Adrenal gland (tissue), 12 donors: ENCODE measurements around the gene NUSAP1. TPM values are rescaled to one million over a fixed set of nuclear protein-coding genes. Genes with fewer than 3 reads are reported as not detected.

ENCODE experiments used
- DNase-seq, 7 donors: peaks; one replicate each; pipeline ENCODE4 v3.0.0-alpha.2; 2019 to 2020
- H3K27ac ChIP-seq, 5 donors: fragments of 200-600 bp; sonication (generic) in 4 of 5; 1 replicate in 3 of 5; 2 replicates in 2 of 5; pipeline versions ENCODE4 v1.5.1 to v1.8.0; 2016 to 2020; ENCODE audit warnings: mild to moderate bottlenecking in 1 of 5
- H3K27me3 ChIP-seq: fragments of 200-600 bp; 2 replicates; pipeline ENCODE4 v1.8.0; 2021
- H3K36me3 ChIP-seq, 2 donors: fragments of 200-600 bp; replicated peaks in 1 of 2; 1 replicate in 1 of 2; 2 replicates in 1 of 2; pipeline versions ENCODE4 v1.5.1 to v1.8.0; 2018 to 2022
- H3K4me1 ChIP-seq, 2 donors: fragments of 200-600 bp; replicated peaks in 1 of 2; 1 replicate in 1 of 2; 2 replicates in 1 of 2; pipeline versions ENCODE4 v1.5.1 to v1.8.0; 2018 to 2021
- H3K4me3 ChIP-seq, 4 donors: fragments of 200-600 bp; sonication (generic) in 3 of 4; one replicate each; pipeline ENCODE4 v1.5.1; 2016 to 2018
- H3K9me3 ChIP-seq, 3 donors: fragments of 200-600 bp; sonication (generic) in 1 of 3; replicated peaks in 1 of 3; 1 replicate in 2 of 3; 2 replicates in 1 of 3; pipeline versions ENCODE4 v1.5.1 to v1.8.0; 2016 to 2021
- POLR2A ChIP-seq, 2 donors: fragments of 450-650 bp; IDR thresholded peaks; one replicate each; pipeline ENCODE4 v1.6.1; 2017; ENCODE audit warnings: antibody characterized with exemption in 2 of 2, mild to moderate bottlenecking in 2 of 2, moderate library complexity in 1 of 2
- WGBS, 4 donors: extraction: QIAGEN DNeasy Blood & Tissue Kit in 2 of 4; methylation state at CpG; one replicate each; pipeline versions ENCODE4 v1.1.5 to v1.1.7; 2013 to 2017; 5-methylcytosine and 5-hydroxymethylcytosine counted together
- intact Hi-C, 2 donors: fragments of 100-400 bp; cut with DNase I; formaldehyde crosslinking; loops; one replicate each; pipeline versions ENCODE4 v1.14.1 to v1.15.0; 2022 to 2023
- polyA plus RNA-seq, 3 donors: library from polyadenylated mRNA; stranded (reverse); fragments of 200-250 nt in 2 of 3; fragments of 350-450 nt in 1 of 3; fragmentation: Illumina TruSeq in 1 of 3; extraction: RNeasy Lipid Tissue Mini Kit (QIAGEN cat#74804) in 1 of 3; gene quantifications; one replicate each; pipeline ENCODE4 v1.2.3, GENCODE V29; 2013 to 2014
- total RNA-seq, 9 donors: library from RNA; depleted of rRNA in 4 of 9; stranded (reverse); fragments of >200 nt in 4 of 9; fragments of 120-200 nt in 1 of 9; fragmentation: NEBNext Ultra II Directional in 1 of 9; extraction: Animal tissue kit (Norgen Biotek cat#: 25700) in 1 of 9; gene quantifications; one replicate each; pipeline versions ENCODE4 v1.1.0 to v1.2.4, GENCODE V29; 2013 to 2023
- TF ChIP-seq, protein P1 (sequence below), 6 experiments: fragments of 450-650 bp in 4 of 6; fragments of 200-600 bp in 2 of 6; sonication (generic) in 1 of 6; IDR thresholded peaks; 1 replicate in 5 of 6; 2 replicates in 1 of 6; pipeline versions ENCODE4 v1.5.1 to v1.8.0; 2016 to 2021; ENCODE audit warnings: antibody characterized with exemption in 6 of 6, mild to moderate bottlenecking in 2 of 6, moderate library complexity in 1 of 6
- donor health status: healthy with polysubstance abuse.
- donor health status: Bipolar disorder and iron deficiency.
- donor health status: DM: yes; HTN: yes; CAD: no.
- donor health status: DM: no; HTN: no; CAD: no.
- donor health status: DM: no; HTN: no; CAD: no.
- donor health status: DM: yes; HTN: yes; CAD: no.

NUSAP1 gene
- total and polyA plus RNA-seq, 12 donors = 6.5 to 74.3 (median 22.4) TPM

DNA sequence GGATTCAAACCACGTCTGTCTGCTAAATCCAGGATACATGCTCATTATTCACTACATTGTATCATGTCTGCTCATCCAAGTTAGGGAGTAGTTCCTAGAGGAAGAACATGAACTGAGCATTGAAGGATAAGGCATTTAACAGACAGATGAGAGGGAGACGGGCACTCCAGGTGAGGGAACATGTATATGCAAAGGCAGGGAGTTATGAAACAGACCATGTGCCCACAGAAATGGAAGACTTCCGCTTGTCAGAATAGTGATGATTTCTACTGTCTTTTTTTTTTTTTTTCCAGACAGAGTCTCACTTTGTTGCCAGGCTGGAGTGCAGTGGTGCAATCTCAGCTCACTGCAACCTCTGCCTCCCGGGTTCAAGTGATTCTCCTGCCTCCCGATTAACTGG is 74.7 kb downstream of the NUSAP1 start:
- intact Hi-C loops = no loop called here
- Histone ChIP-seq H3K27ac (no peak overlapping the region), H3K27me3 (no peaks in the 10 kb centered on the region), H3K4me1 (no peaks in the 10 kb centered on the region), H3K9me3 (no peaks in the 10 kb centered on the region), H3K4me3 (no peak overlapping the region), H3K36me3 (no peaks in the 10 kb centered on the region)
- DNase-seq = no peak
- 79 to 90% (median 89%) methylated on average over 5 of the region's 5 CpGs for WGBS, 4 donors
- TF ChIP-seq POLR2A (IDR thresholded peaks at IDR 0.05) = no peak
- TF ChIP-seq, protein P1, sequence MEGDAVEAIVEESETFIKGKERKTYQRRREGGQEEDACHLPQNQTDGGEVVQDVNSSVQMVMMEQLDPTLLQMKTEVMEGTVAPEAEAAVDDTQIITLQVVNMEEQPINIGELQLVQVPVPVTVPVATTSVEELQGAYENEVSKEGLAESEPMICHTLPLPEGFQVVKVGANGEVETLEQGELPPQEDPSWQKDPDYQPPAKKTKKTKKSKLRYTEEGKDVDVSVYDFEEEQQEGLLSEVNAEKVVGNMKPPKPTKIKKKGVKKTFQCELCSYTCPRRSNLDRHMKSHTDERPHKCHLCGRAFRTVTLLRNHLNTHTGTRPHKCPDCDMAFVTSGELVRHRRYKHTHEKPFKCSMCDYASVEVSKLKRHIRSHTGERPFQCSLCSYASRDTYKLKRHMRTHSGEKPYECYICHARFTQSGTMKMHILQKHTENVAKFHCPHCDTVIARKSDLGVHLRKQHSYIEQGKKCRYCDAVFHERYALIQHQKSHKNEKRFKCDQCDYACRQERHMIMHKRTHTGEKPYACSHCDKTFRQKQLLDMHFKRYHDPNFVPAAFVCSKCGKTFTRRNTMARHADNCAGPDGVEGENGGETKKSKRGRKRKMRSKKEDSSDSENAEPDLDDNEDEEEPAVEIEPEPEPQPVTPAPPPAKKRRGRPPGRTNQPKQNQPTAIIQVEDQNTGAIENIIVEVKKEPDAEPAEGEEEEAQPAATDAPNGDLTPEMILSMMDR (IDR thresholded peaks at IDR 0.05) = no peak

GRCh38 chr15:41408234-41408641 is 75.6 kb downstream of the NUSAP1 start:
- Histone ChIP-seq H3K27me3 (no peaks in the 10 kb centered on the region), H3K4me1 (no peaks in the 10 kb centered on the region), H3K9me3 (no peaks in the 10 kb centered on the region), H3K36me3 (no peaks in the 10 kb centered on the region), H3K4me3 (no peak overlapping the region), H3K27ac (no peak overlapping the region)
- intact Hi-C loops = no loop called here
- no peak for TF ChIP-seq POLR2A (IDR thresholded peaks at IDR 0.05)
- TF ChIP-seq, protein P1 (IDR thresholded peaks at IDR 0.05) = no peak
- DNase-seq = peak in 1 of 7 donors; percentile 10
- whole genome bisulfite sequencing, 4 donors = 81 to 89% (median 82%) methylated on average over 2 of the region's 2 CpGs

DNA sequence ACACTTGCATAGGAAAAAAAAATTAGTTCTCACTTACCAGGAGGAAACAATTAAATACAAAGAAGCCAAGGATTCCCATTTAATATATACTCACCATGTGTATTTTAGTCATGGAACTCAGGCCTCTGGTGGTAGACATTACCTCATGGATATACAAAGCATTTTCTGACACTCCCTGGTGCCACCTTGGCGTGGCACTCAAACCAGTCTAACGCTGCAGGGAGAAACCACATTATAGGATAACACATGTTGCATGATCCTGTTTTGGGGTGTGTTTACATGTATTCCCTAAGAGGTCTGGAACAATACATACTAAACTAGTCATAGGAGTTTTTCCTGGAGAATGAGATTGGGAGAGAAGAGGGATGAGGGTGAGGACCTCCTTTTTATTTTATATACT is 78.3 kb downstream of the NUSAP1 start:
- DNase-seq = no peak
- Histone ChIP-seq H3K36me3 (no peaks in the 10 kb centered on the region), H3K27ac (no peak overlapping the region), H3K4me1 (peaks cover 0 to 4% of the 10 kb centered on the region in 2 donors), H3K9me3 (no peaks in the 10 kb centered on the region), H3K27me3 (no peaks in the 10 kb centered on the region), H3K4me3 (no peak overlapping the region)
- intact Hi-C loops = no loop called here
- no peak for TF ChIP-seq POLR2A (IDR thresholded peaks at IDR 0.05)
- TF ChIP-seq, protein P1 (IDR thresholded peaks at IDR 0.05) = no peak
- 75 to 89% (median 85%) methylated on average over 2 of the region's 2 CpGs for WGBS, 4 donors

GRCh38 chr15:41411441-41411840 is 78.8 kb downstream of the NUSAP1 start:
- no peak overlapping the region for H3K27ac ChIP-seq
- H3K4me1 ChIP-seq = peaks cover 0 to 7% of the 10 kb centered on the region in 2 donors
- H3K4me3 ChIP-seq = no peak overlapping the region
- TF ChIP-seq POLR2A (IDR thresholded peaks at IDR 0.05) = no peak
- TF ChIP-seq, protein P1 (IDR thresholded peaks at IDR 0.05) = no peak
- 75 to 89% (median 84%) methylated on average over 3 of the region's 3 CpGs for WGBS, 4 donors
- H3K27me3 ChIP-seq = no peaks in the 10 kb centered on the region
- H3K36me3 ChIP-seq = no peaks in the 10 kb centered on the region
- no peak for DNase-seq
- intact Hi-C loops = no loop called here
- H3K9me3 ChIP-seq = no peaks in the 10 kb centered on the region
